ENCODE results near the gene OTOP2. TPM values are rescaled to one million over a fixed set of nuclear protein-coding genes. Genes with fewer than 3 reads are reported as not detected.
"Not testable (repeated sequence)": the region's sequence is repeated elsewhere in the genome, so short reads cannot be mapped to it uniquely, and the experiment has no call there.

OTOP2 gene
- total RNA-seq, 1 donor from 2014 or later, result not detected

- Mint-ChIP-seq H3K4me1 (ENCODE audit: low read depth, unreplicated experiment) (no peaks in the 10 kb centered on the region), H3K9me3 (ENCODE audit: unreplicated experiment) (no peaks in the 10 kb centered on the region), H3K27me3 (ENCODE audit: unreplicated experiment) (no peaks in the 10 kb centered on the region), H3K4me3 (ENCODE audit: unreplicated experiment) (no peak overlapping the region), H3K27ac (ENCODE audit: unreplicated experiment) (no peak overlapping the region), H3K36me3 (ENCODE audit: unreplicated experiment) (no peaks in the 10 kb centered on the region)
- no peak for DNase-seq
- TF ChIP-seq CTCF (IDR thresholded peaks at IDR 0.05; ENCODE audit: partially characterized antibody, unreplicated experiment), result no peak
These were observed 17.1 kb upstream of the OTOP2 start for GRCh38 chr17:74907012-74907411.

- H3K36me3 Mint-ChIP-seq (ENCODE audit: unreplicated experiment); H3K4me1 Mint-ChIP-seq (ENCODE audit: low read depth, unreplicated experiment); DNase-seq; H3K27ac Mint-ChIP-seq (ENCODE audit: unreplicated experiment); H3K4me3 Mint-ChIP-seq (ENCODE audit: unreplicated experiment); H3K9me3 Mint-ChIP-seq (ENCODE audit: unreplicated experiment); H3K27me3 Mint-ChIP-seq (ENCODE audit: unreplicated experiment): not testable (repeated sequence)
These were observed 15.0 kb upstream of the OTOP2 start for GRCh38 chr17:74909097-74909496.

GRCh38 chr17:74911423-74911822 lies 12.7 kb upstream of the OTOP2 start:
- DNase-seq; H3K4me1 Mint-ChIP-seq (ENCODE audit: low read depth, unreplicated experiment); H3K27ac Mint-ChIP-seq (ENCODE audit: unreplicated experiment); H3K36me3 Mint-ChIP-seq (ENCODE audit: unreplicated experiment); H3K9me3 Mint-ChIP-seq (ENCODE audit: unreplicated experiment); H3K4me3 Mint-ChIP-seq (ENCODE audit: unreplicated experiment); H3K27me3 Mint-ChIP-seq (ENCODE audit: unreplicated experiment): not testable (repeated sequence)

- no peaks in the 10 kb centered on the region for H3K36me3 Mint-ChIP-seq (ENCODE audit: unreplicated experiment)
- peaks cover 2% of the 10 kb centered on the region for H3K4me1 Mint-ChIP-seq (ENCODE audit: low read depth, unreplicated experiment)
- no peak for DNase-seq
- peak overlapping the region; percentile 54 for H3K27ac Mint-ChIP-seq (ENCODE audit: unreplicated experiment)
- TF ChIP-seq CTCF (IDR thresholded peaks at IDR 0.05; ENCODE audit: partially characterized antibody, unreplicated experiment), result no peak
- H3K27me3 Mint-ChIP-seq (ENCODE audit: unreplicated experiment), result peaks cover 4% of the 10 kb centered on the region
- H3K9me3 Mint-ChIP-seq (ENCODE audit: unreplicated experiment), result peaks cover 5% of the 10 kb centered on the region
- no peak overlapping the region for H3K4me3 Mint-ChIP-seq (ENCODE audit: unreplicated experiment)
These were observed 7.8 kb upstream of the OTOP2 start for GRCh38 chr17:74916136-74916850.

GRCh38 chr17:74916851-74917199 lies 7.2 kb upstream of the OTOP2 start:
- Mint-ChIP-seq H3K27ac (ENCODE audit: unreplicated experiment) (peak overlapping the region; percentile 54), H3K4me1 (ENCODE audit: low read depth, unreplicated experiment) (peaks cover 2% of the 10 kb centered on the region), H3K27me3 (ENCODE audit: unreplicated experiment) (peaks cover 4% of the 10 kb centered on the region), H3K9me3 (ENCODE audit: unreplicated experiment) (peaks cover 5% of the 10 kb centered on the region), H3K36me3 (ENCODE audit: unreplicated experiment) (no peaks in the 10 kb centered on the region), H3K4me3 (ENCODE audit: unreplicated experiment) (no peak overlapping the region)
- no peak for DNase-seq
- no peak for TF ChIP-seq CTCF (IDR thresholded peaks at IDR 0.05; ENCODE audit: partially characterized antibody, unreplicated experiment)

GRCh38 chr17:74917430-74917829 lies 6.6 kb upstream of the OTOP2 start:
- DNase-seq, result no peak
- Mint-ChIP-seq H3K4me3 (ENCODE audit: unreplicated experiment) (no peak overlapping the region), H3K36me3 (ENCODE audit: unreplicated experiment) (no peaks in the 10 kb centered on the region), H3K9me3 (ENCODE audit: unreplicated experiment) (peaks cover 5% of the 10 kb centered on the region), H3K27ac (ENCODE audit: unreplicated experiment) (no peak overlapping the region), H3K27me3 (ENCODE audit: unreplicated experiment) (peaks cover 4% of the 10 kb centered on the region), H3K4me1 (ENCODE audit: low read depth, unreplicated experiment) (peaks cover 2% of the 10 kb centered on the region)
- TF ChIP-seq CTCF (IDR thresholded peaks at IDR 0.05; ENCODE audit: partially characterized antibody, unreplicated experiment), result no peak

Measured in glutamatergic neuron (in vitro differentiated cells).